ENCODE measurements around the gene KCNK13.

The KCNK13 gene

GRCh38 chr14:90107789-90108188 lies 46.0 kb downstream of the KCNK13 start:
- Mint-ChIP-seq H3K36me3 (ENCODE audit: low read depth) (no peaks in the 10 kb centered on the region), H3K27ac (no peak overlapping the region), H3K27me3 (ENCODE audit: low read depth) (peaks cover 28% of the 10 kb centered on the region), H3K4me3 (no peak overlapping the region), H3K9me3 (no peaks in the 10 kb centered on the region), H3K4me1 (no peaks in the 10 kb centered on the region)
- no peak for TF ChIP-seq CTCF (IDR thresholded peaks at IDR 0.05; ENCODE audit: unreplicated experiment in 3 of 3)

- no peak for TF ChIP-seq CTCF (IDR thresholded peaks at IDR 0.05; ENCODE audit: unreplicated experiment in 3 of 3)
- no peaks in the 10 kb centered on the region for H3K36me3 Mint-ChIP-seq (ENCODE audit: low read depth)
Measured at GRCh38 chr14:90109858-90110257, 48.1 kb downstream of the KCNK13 start.

GRCh38 chr14:90111895-90112534 lies 50.2 kb downstream of the KCNK13 start:
- Mint-ChIP-seq H3K4me3 (no peak overlapping the region), H3K27ac (no peak overlapping the region)

More at GRCh38 chr14:90109858-90110257, 48.1 kb downstream of the KCNK13 start:
- Mint-ChIP-seq H3K4me1 (no peaks in the 10 kb centered on the region), H3K27me3 (ENCODE audit: low read depth) (peaks cover 25% of the 10 kb centered on the region), H3K27ac (no peak overlapping the region), H3K9me3 (no peaks in the 10 kb centered on the region), H3K4me3 (no peak overlapping the region)

GRCh38 chr14:90114554-90114953 lies 52.8 kb downstream of the KCNK13 start:
- H3K4me3 Mint-ChIP-seq = no peak overlapping the region
- TF ChIP-seq CTCF (IDR thresholded peaks at IDR 0.05; ENCODE audit: unreplicated experiment in 3 of 3) = no peak

More at GRCh38 chr14:90111895-90112534, 50.2 kb downstream of the KCNK13 start:
- Mint-ChIP-seq H3K36me3 (ENCODE audit: low read depth) (no peaks in the 10 kb centered on the region), H3K9me3 (no peaks in the 10 kb centered on the region), H3K4me1 (no peaks in the 10 kb centered on the region), H3K27me3 (ENCODE audit: low read depth) (peaks cover 27% of the 10 kb centered on the region)
- no peak for TF ChIP-seq CTCF (IDR thresholded peaks at IDR 0.05; ENCODE audit: unreplicated experiment in 3 of 3)

GRCh38 chr14:90115780-90116179 lies 54.0 kb downstream of the KCNK13 start:
- peaks cover 26% of the 10 kb centered on the region for H3K27me3 Mint-ChIP-seq (ENCODE audit: low read depth)
- TF ChIP-seq CTCF (IDR thresholded peaks at IDR 0.05; ENCODE audit: unreplicated experiment in 3 of 3) = no peak
- H3K27ac Mint-ChIP-seq = no peak overlapping the region
- H3K4me1 Mint-ChIP-seq = no peaks in the 10 kb centered on the region
- H3K4me3 Mint-ChIP-seq = no peak overlapping the region
- H3K9me3 Mint-ChIP-seq = peaks cover 4% of the 10 kb centered on the region
- no peaks in the 10 kb centered on the region for H3K36me3 Mint-ChIP-seq (ENCODE audit: low read depth)

More at GRCh38 chr14:90114554-90114953, 52.8 kb downstream of the KCNK13 start:
- Mint-ChIP-seq H3K36me3 (ENCODE audit: low read depth) (no peaks in the 10 kb centered on the region), H3K9me3 (no peaks in the 10 kb centered on the region), H3K27ac (no peak overlapping the region), H3K27me3 (ENCODE audit: low read depth) (peaks cover 27% of the 10 kb centered on the region), H3K4me1 (no peaks in the 10 kb centered on the region)

GRCh38 chr14:90116444-90116843 lies 54.6 kb downstream of the KCNK13 start:
- Mint-ChIP-seq H3K27me3 (ENCODE audit: low read depth) (peaks cover 23% of the 10 kb centered on the region), H3K9me3 (peaks cover 4% of the 10 kb centered on the region), H3K4me3 (no peak overlapping the region), H3K27ac (no peak overlapping the region), H3K4me1 (no peaks in the 10 kb centered on the region), H3K36me3 (ENCODE audit: low read depth) (no peaks in the 10 kb centered on the region)
- no peak for TF ChIP-seq CTCF (IDR thresholded peaks at IDR 0.05; ENCODE audit: unreplicated experiment in 3 of 3)

All from nephron (organoid).